Skeletal muscle tissue (tissue), 4 donors: ENCODE measurements around the gene PPM1H. TPM values are rescaled to one million over a fixed set of nuclear protein-coding genes. Genes with fewer than 3 reads are reported as not detected.

Experiments used
- H3K27ac ChIP-seq: one replicate; pipeline ENCODE4 v1.7.0; 2013; ENCODE audit warnings: mild to moderate bottlenecking, low read depth, low read length, inconsistent platforms
- H3K27me3 ChIP-seq, 3 donors: one replicate each; pipeline ENCODE4 v1.7.0; 2013; ENCODE audit warnings: low read length in 3 of 3; ENCODE audit not compliant: control insufficient read depth in 3 of 3, insufficient read depth in 3 of 3
- H3K36me3 ChIP-seq, 3 donors: one replicate each; pipeline ENCODE4 v1.7.0; 2013; ENCODE audit warnings: low read length in 3 of 3; ENCODE audit not compliant: control insufficient read depth in 3 of 3, insufficient read depth in 3 of 3
- H3K4me1 ChIP-seq, 3 donors: one replicate each; pipeline ENCODE4 v1.7.0; 2013; ENCODE audit warnings: low read length in 3 of 3, mild to moderate bottlenecking in 3 of 3; ENCODE audit not compliant: control insufficient read depth in 3 of 3, insufficient read depth in 3 of 3
- H3K4me3 ChIP-seq, 3 donors: one replicate each; pipeline ENCODE4 v1.7.0; 2013; ENCODE audit warnings: low read length in 3 of 3
- H3K9ac ChIP-seq, 3 donors: one replicate each; pipeline ENCODE4 v1.7.0; 2013; ENCODE audit warnings: low read length in 3 of 3, mild to moderate bottlenecking in 3 of 3, moderate library complexity in 2 of 3, low read depth in 1 of 3
- H3K9me3 ChIP-seq, 3 donors: one replicate each; pipeline ENCODE4 v1.7.0; 2013; ENCODE audit warnings: low read length in 3 of 3; ENCODE audit not compliant: control insufficient read depth in 3 of 3
- total RNA-seq: library from RNA; depleted of rRNA; stranded (reverse); fragments of >200 nt; gene quantifications from one replicate; pipeline ENCODE4 v1.2.3, GENCODE V29; 2014
- donor health status: Osteomylitis.

The PPM1H gene
- total RNA-seq, 1 donor from 2014 or later, result 4.2 TPM

GRCh38 chr12:62640910-62641448, 294.0 kb downstream of the PPM1H start:
- H3K9me3 ChIP-seq, result no peaks in the 10 kb centered on the region
- no peaks in the 10 kb centered on the region for H3K36me3 ChIP-seq
- no peaks in the 10 kb centered on the region for H3K27me3 ChIP-seq
- H3K27ac ChIP-seq, result no peak overlapping the region
- H3K4me1 ChIP-seq, result no peaks in the 10 kb centered on the region
- no peak overlapping the region for H3K4me3 ChIP-seq
- no peak overlapping the region for H3K9ac ChIP-seq

GRCh38 chr12:62637679-62638078, 297.3 kb downstream of the PPM1H start:
- peaks cover 3 to 13% (median 13%) of the 10 kb centered on the region in 3 donors for H3K27me3 ChIP-seq
- H3K9me3 ChIP-seq, result no peaks in the 10 kb centered on the region
- H3K27ac ChIP-seq, result no peak overlapping the region
- H3K4me1 ChIP-seq, result peaks cover under 1 to 4% (median 4%) of the 10 kb centered on the region in 3 donors
- H3K36me3 ChIP-seq, result no peaks in the 10 kb centered on the region
- no peak overlapping the region for H3K4me3 ChIP-seq
- no peak overlapping the region for H3K9ac ChIP-seq

- H3K27ac ChIP-seq, result no peak overlapping the region
- H3K9ac ChIP-seq, result no peak overlapping the region
- H3K4me1 ChIP-seq, result peaks cover 12 to 20% (median 15%) of the 10 kb centered on the region in 3 donors
- no peaks in the 10 kb centered on the region for H3K9me3 ChIP-seq
- no peaks in the 10 kb centered on the region for H3K36me3 ChIP-seq
- H3K4me3 ChIP-seq, result no peak overlapping the region
- peaks cover 3 to 33% (median 29%) of the 10 kb centered on the region in 3 donors for H3K27me3 ChIP-seq
Observed at GRCh38 chr12:62635649-62636048, 299.3 kb downstream of the PPM1H start.

GRCh38 chr12:62632411-62632918, 302.5 kb downstream of the PPM1H start:
- Histone ChIP-seq H3K4me1 (peaks cover 12 to 20% (median 15%) of the 10 kb centered on the region in 3 donors), H3K4me3 (peak overlapping the region; percentile 64 to 74 (median 70)), H3K9ac (peak overlapping the region in 2 of 3 donors; percentile 58 to 68), H3K27me3 (peaks cover 6 to 43% (median 38%) of the 10 kb centered on the region in 3 donors), H3K36me3 (no peaks in the 10 kb centered on the region), H3K9me3 (no peaks in the 10 kb centered on the region), H3K27ac (peak overlapping the region; percentile 45)

GRCh38 chr12:62631471-62632410, 303.2 kb downstream of the PPM1H start:
- Histone ChIP-seq H3K27me3 (peaks cover 6 to 43% (median 38%) of the 10 kb centered on the region in 3 donors), H3K36me3 (no peaks in the 10 kb centered on the region), H3K27ac (peak overlapping the region; percentile 45), H3K9ac (peak overlapping the region; percentile 41 to 68 (median 58)), H3K9me3 (no peaks in the 10 kb centered on the region), H3K4me1 (peaks cover 12 to 20% (median 15%) of the 10 kb centered on the region in 3 donors), H3K4me3 (peak overlapping the region; percentile 64 to 74 (median 70))

- Histone ChIP-seq H3K36me3 (no peaks in the 10 kb centered on the region), H3K4me1 (peaks cover 12 to 20% (median 15%) of the 10 kb centered on the region in 3 donors), H3K27ac (no peak overlapping the region), H3K9me3 (no peaks in the 10 kb centered on the region), H3K9ac (no peak overlapping the region), H3K4me3 (no peak overlapping the region), H3K27me3 (peaks cover 6 to 44% (median 43%) of the 10 kb centered on the region in 3 donors)
Observed at GRCh38 chr12:62629971-62630739, 304.8 kb downstream of the PPM1H start.

- Histone ChIP-seq H3K9ac (no peak overlapping the region), H3K27me3 (peaks cover 6 to 44% (median 43%) of the 10 kb centered on the region in 3 donors), H3K9me3 (no peaks in the 10 kb centered on the region), H3K27ac (no peak overlapping the region), H3K4me1 (peaks cover 12 to 20% (median 15%) of the 10 kb centered on the region in 3 donors), H3K36me3 (no peaks in the 10 kb centered on the region), H3K4me3 (no peak overlapping the region)
Observed at GRCh38 chr12:62629413-62629812, 305.5 kb downstream of the PPM1H start.

GRCh38 chr12:62627181-62627580, 307.8 kb downstream of the PPM1H start:
- no peaks in the 10 kb centered on the region for H3K9me3 ChIP-seq
- H3K4me1 ChIP-seq, result peaks cover 6 to 11% (median 6%) of the 10 kb centered on the region in 3 donors
- H3K27ac ChIP-seq, result no peak overlapping the region
- H3K9ac ChIP-seq, result no peak overlapping the region
- H3K36me3 ChIP-seq, result no peaks in the 10 kb centered on the region
- H3K27me3 ChIP-seq, result peaks cover 3 to 26% (median 25%) of the 10 kb centered on the region in 3 donors
- no peak overlapping the region for H3K4me3 ChIP-seq

- peaks cover 3 to 11% (median 6%) of the 10 kb centered on the region in 3 donors for H3K27me3 ChIP-seq
- H3K4me1 ChIP-seq, result no peaks in the 10 kb centered on the region
- H3K36me3 ChIP-seq, result no peaks in the 10 kb centered on the region
- H3K9me3 ChIP-seq, result no peaks in the 10 kb centered on the region
- H3K9ac ChIP-seq, result no peak overlapping the region
- H3K27ac ChIP-seq, result no peak overlapping the region
- no peak overlapping the region for H3K4me3 ChIP-seq
Observed at GRCh38 chr12:62625228-62625627, 309.7 kb downstream of the PPM1H start.
